CD4-positive, alpha-beta T cell treated with Interleukin-6 for 4 hours (primary cell): ENCODE measurements around the gene ACVRL1.

ENCODE experiments used
- DNase-seq: peaks from one replicate; pipeline ENCODE4 v3.0.0-alpha.2; 2020; ENCODE audit warnings: mixed read lengths

ACVRL1 gene

GRCh38 chr12:51917746-51918453 is 10.6 kb downstream of the ACVRL1 start:
- DNase-seq: no peak

GRCh38 chr12:51920046-51920445 is 12.7 kb downstream of the ACVRL1 start:
- DNase-seq: no peak

- DNase-seq: no peak
These were observed 13.9 kb downstream of the ACVRL1 start for GRCh38 chr12:51921017-51921725.

GRCh38 chr12:51922146-51922545 is 14.8 kb downstream of the ACVRL1 start:
- DNase-seq: no peak

GRCh38 chr12:51922762-51923505 is 15.6 kb downstream of the ACVRL1 start:
- no peak for DNase-seq

GRCh38 chr12:51923506-51924365 is 16.4 kb downstream of the ACVRL1 start:
- DNase-seq: peak; percentile 63

GRCh38 chr12:51924551-51925319 is 17.4 kb downstream of the ACVRL1 start:
- no peak for DNase-seq

GRCh38 chr12:51925346-51926063 is 18.2 kb downstream of the ACVRL1 start:
- no peak for DNase-seq

GRCh38 chr12:51926064-51926632 is 18.8 kb downstream of the ACVRL1 start:
- DNase-seq: no peak

- peak; percentile 58 for DNase-seq
These were observed 19.4 kb downstream of the ACVRL1 start for GRCh38 chr12:51926718-51927117.

- no peak for DNase-seq
These were observed 25.1 kb downstream of the ACVRL1 start for GRCh38 chr12:51932218-51933076.

GRCh38 chr12:51934080-51934479 is 26.8 kb downstream of the ACVRL1 start:
- DNase-seq: no peak

GRCh38 chr12:51937926-51938325 is 30.6 kb downstream of the ACVRL1 start:
- no peak for DNase-seq

GRCh38 chr12:51938726-51939125 is 31.4 kb downstream of the ACVRL1 start:
- no peak for DNase-seq

- no peak for DNase-seq
These were observed 33.8 kb downstream of the ACVRL1 start for GRCh38 chr12:51941011-51941581.

- no peak for DNase-seq
These were observed 34.3 kb downstream of the ACVRL1 start for GRCh38 chr12:51941604-51942003.

GRCh38 chr12:51942056-51942455 is 34.8 kb downstream of the ACVRL1 start:
- DNase-seq: no peak

- no peak for DNase-seq
These were observed 35.2 kb downstream of the ACVRL1 start for GRCh38 chr12:51942501-51943000.

GRCh38 chr12:51943346-51943745 is 36.0 kb downstream of the ACVRL1 start:
- DNase-seq: no peak
